ENCODE results near the gene LASP1NB.
"Not testable (repeated sequence)": the region's sequence is repeated elsewhere in the genome, so short reads cannot be mapped to it uniquely, and the experiment has no call there.

Gene LASP1NB

GRCh38 chr17:38919316-38920078, 5.9 kb upstream of the LASP1NB start:
- no peak for DNase-seq

GRCh38 chr17:38920374-38921291, 4.8 kb upstream of the LASP1NB start:
- no peak for DNase-seq

GRCh38 chr17:38921756-38922411, 3.5 kb upstream of the LASP1NB start:
- DNase-seq, result no peak

GRCh38 chr17:38922538-38923297, 2.7 kb upstream of the LASP1NB start:
- no peak for DNase-seq

GRCh38 chr17:38926293-38927070, 1.1 kb downstream of the LASP1NB start:
- DNase-seq, result peak; percentile 96

GRCh38 chr17:38930782-38931181, 5.4 kb downstream of the LASP1NB start:
- DNase-seq, result not testable (repeated sequence)

- not testable (repeated sequence) for DNase-seq
Observed at GRCh38 chr17:38933962-38934361, 8.5 kb downstream of the LASP1NB start.

- DNase-seq, result no peak
Observed at GRCh38 chr17:38939987-38940386, 14.6 kb downstream of the LASP1NB start.

- DNase-seq, result no peak
Observed at GRCh38 chr17:38940404-38940803, 15.0 kb downstream of the LASP1NB start.

GRCh38 chr17:38942696-38943334, 17.4 kb downstream of the LASP1NB start:
- no peak for DNase-seq

GRCh38 chr17:38943607-38944006, 18.2 kb downstream of the LASP1NB start:
- no peak for DNase-seq

GRCh38 chr17:38947189-38947588, 21.8 kb downstream of the LASP1NB start:
- no peak for DNase-seq

- DNase-seq, result not testable (repeated sequence)
Observed at GRCh38 chr17:38953800-38954199, 28.4 kb downstream of the LASP1NB start.

GRCh38 chr17:38958326-38958725, 32.9 kb downstream of the LASP1NB start:
- DNase-seq, result no peak

GRCh38 chr17:38958756-38959155, 33.3 kb downstream of the LASP1NB start:
- DNase-seq, result no peak

GRCh38 chr17:38959508-38959907, 34.1 kb downstream of the LASP1NB start:
- no peak for DNase-seq

- DNase-seq, result no peak
Observed at GRCh38 chr17:38960402-38960801, 35.0 kb downstream of the LASP1NB start.

GRCh38 chr17:38961413-38961812, 36.0 kb downstream of the LASP1NB start:
- no peak for DNase-seq

- no peak for DNase-seq
Observed at GRCh38 chr17:38967290-38967738, 41.9 kb downstream of the LASP1NB start, which contains the start of gene FBXO47. Gene FBXO47, minus strand, starts transcription at chr17:38967403. Its CDS starts 4,378 bp downstream, at chr17:38963025.

- no peak for DNase-seq
Observed at GRCh38 chr17:38969281-38969680, 43.9 kb downstream of the LASP1NB start.

GRCh38 chr17:38970128-38970527, 44.7 kb downstream of the LASP1NB start:
- no peak for DNase-seq
